HG02610 (cell line): ENCODE data around the gene LVRN.

Experiments
- ATAC-seq: cut with Tn5 transposase; IDR thresholded peaks from one replicate; pipeline ENCODE4 v1.9.1; 2021; ENCODE audit warnings: mild to moderate bottlenecking, moderate library complexity; ENCODE audit not compliant: unreplicated experiment

Gene LVRN

GRCh38 chr5:115954144-115954543, 8.1 kb upstream of the LVRN start:
- no peak for ATAC-seq

- ATAC-seq = no peak
Measured at GRCh38 chr5:115956957-115957356, 5.3 kb upstream of the LVRN start.

- no peak for ATAC-seq
Measured at GRCh38 chr5:115961381-115962238, 665 bp upstream of the LVRN start.

GRCh38 chr5:115962565-115963402, 509 bp downstream of the LVRN start:
- no peak for ATAC-seq

- ATAC-seq = no peak
Measured at GRCh38 chr5:115963566-115963965, 1.3 kb downstream of the LVRN start.

- ATAC-seq = no peak
Measured at GRCh38 chr5:115968770-115969169, 6.5 kb downstream of the LVRN start.

- ATAC-seq = peak; percentile 89
Measured at GRCh38 chr5:115977096-115977495, 14.8 kb downstream of the LVRN start.

GRCh38 chr5:115977988-115978387, 15.7 kb downstream of the LVRN start:
- ATAC-seq = no peak

GRCh38 chr5:115978779-115979178, 16.5 kb downstream of the LVRN start:
- ATAC-seq = no peak

- ATAC-seq = no peak
Measured at GRCh38 chr5:115979201-115980041, 17.1 kb downstream of the LVRN start.

- ATAC-seq = no peak
Measured at GRCh38 chr5:115983519-115983918, 21.2 kb downstream of the LVRN start.

GRCh38 chr5:115985802-115986757, 23.8 kb downstream of the LVRN start:
- ATAC-seq = no peak

GRCh38 chr5:115988002-115988401, 25.7 kb downstream of the LVRN start:
- no peak for ATAC-seq

- ATAC-seq = no peak
Measured at GRCh38 chr5:115992848-115993350, 30.6 kb downstream of the LVRN start.

GRCh38 chr5:115995351-115995750, 33.1 kb downstream of the LVRN start:
- ATAC-seq = no peak

- no peak for ATAC-seq
Measured at GRCh38 chr5:116002116-116002906, 40.0 kb downstream of the LVRN start.

GRCh38 chr5:116004248-116004647, 42.0 kb downstream of the LVRN start:
- ATAC-seq = no peak

- no peak for ATAC-seq
Measured at GRCh38 chr5:116009806-116010205, 47.5 kb downstream of the LVRN start.

GRCh38 chr5:116011046-116011445, 48.8 kb downstream of the LVRN start:
- no peak for ATAC-seq
